Measurements from ENCODE around the gene RETN. TPM values are rescaled to one million over a fixed set of nuclear protein-coding genes. Genes with fewer than 3 reads are reported as not detected.

RETN gene
- total RNA-seq, 4 donors from 2014 or later, result not detected

- H3K27me3 ChIP-seq, result peaks cover 0 to 10% of the 10 kb centered on the region in 2 donors
- DNase-seq (ENCODE audit: low spot score in 2 of 2), result no peak
- no peak overlapping the region for H3K27ac ChIP-seq
- no peak for TF ChIP-seq POLR2A (IDR thresholded peaks at IDR 0.05)
- no peak for TF ChIP-seq CTCF (IDR thresholded peaks at IDR 0.05)
- no peak for TF ChIP-seq EP300 (IDR thresholded peaks at IDR 0.05)
- H3K4me1 ChIP-seq, result no peaks in the 10 kb centered on the region
- H3K36me3 ChIP-seq, result no peaks in the 10 kb centered on the region
- 77 to 92% methylated on average over 13 of the region's 13 CpGs for WGBS, 2 donors
- H3K4me3 ChIP-seq, result no peak overlapping the region
- H3K9me3 ChIP-seq, result no peaks in the 10 kb centered on the region
Observed at GRCh38 chr19:7692417-7693088, 23.7 kb downstream of the RETN start.

GRCh38 chr19:7694499-7694898 lies 25.6 kb downstream of the RETN start:
- Histone ChIP-seq H3K9me3 (no peaks in the 10 kb centered on the region), H3K36me3 (no peaks in the 10 kb centered on the region), H3K27ac (no peak overlapping the region), H3K4me1 (no peaks in the 10 kb centered on the region), H3K4me3 (no peak overlapping the region), H3K27me3 (peaks cover 0 to 26% of the 10 kb centered on the region in 2 donors)
- 53 to 59% methylated on average over 4 of the region's 4 CpGs for WGBS, 2 donors
- no peak for DNase-seq (ENCODE audit: low spot score in 2 of 2)
- TF ChIP-seq CTCF (IDR thresholded peaks at IDR 0.05) (no peak), EP300 (IDR thresholded peaks at IDR 0.05) (no peak), POLR2A (IDR thresholded peaks at IDR 0.05) (no peak)

GRCh38 chr19:7697721-7698287 lies 29.0 kb downstream of the RETN start:
- Histone ChIP-seq H3K36me3 (no peaks in the 10 kb centered on the region), H3K27me3 (peaks cover 0 to 38% of the 10 kb centered on the region in 2 donors), H3K27ac (no peak overlapping the region), H3K4me3 (no peak overlapping the region), H3K9me3 (no peaks in the 10 kb centered on the region), H3K4me1 (no peaks in the 10 kb centered on the region)
- TF ChIP-seq CTCF (IDR thresholded peaks at IDR 0.05) (no peak), POLR2A (IDR thresholded peaks at IDR 0.05) (no peak), EP300 (IDR thresholded peaks at IDR 0.05) (no peak)
- no peak for DNase-seq (ENCODE audit: low spot score in 2 of 2)
- WGBS, 2 donors, result 81 to 82% methylated on average over 10 of the region's 10 CpGs

GRCh38 chr19:7698583-7698982 lies 29.7 kb downstream of the RETN start:
- Histone ChIP-seq H3K4me3 (no peak overlapping the region), H3K27ac (no peak overlapping the region), H3K27me3 (peaks cover 0 to 38% of the 10 kb centered on the region in 2 donors), H3K36me3 (no peaks in the 10 kb centered on the region), H3K9me3 (no peaks in the 10 kb centered on the region), H3K4me1 (no peaks in the 10 kb centered on the region)
- DNase-seq (ENCODE audit: low spot score in 2 of 2), result no peak
- WGBS, 2 donors, result 17 to 30% methylated on average over 9 to 11 of the region's 11 CpGs
- TF ChIP-seq CTCF (IDR thresholded peaks at IDR 0.05) (no peak), POLR2A (IDR thresholded peaks at IDR 0.05) (no peak), EP300 (IDR thresholded peaks at IDR 0.05) (no peak)

- Histone ChIP-seq H3K4me3 (no peak overlapping the region), H3K9me3 (no peaks in the 10 kb centered on the region), H3K27ac (no peak overlapping the region), H3K36me3 (no peaks in the 10 kb centered on the region), H3K4me1 (no peaks in the 10 kb centered on the region), H3K27me3 (peaks cover 0 to 38% of the 10 kb centered on the region in 2 donors)
- WGBS, 2 donors, result 39 to 41% methylated on average over 2 of the region's 2 CpGs
- TF ChIP-seq POLR2A (IDR thresholded peaks at IDR 0.05) (no peak), CTCF (IDR thresholded peaks at IDR 0.05) (no peak), EP300 (IDR thresholded peaks at IDR 0.05) (no peak)
- DNase-seq (ENCODE audit: low spot score in 2 of 2), result no peak
Observed at GRCh38 chr19:7699003-7699402, 30.2 kb downstream of the RETN start.

Data from tibial nerve (tissue), 4 donors.